MCF 10A (cell line): ENCODE results near the gene MYO1G. TPM values are rescaled to one million over a fixed set of nuclear protein-coding genes. Genes with fewer than 3 reads are reported as not detected.

Experiments
- BruUV-seq: library from RNA; stranded (reverse); fragments of 400-500 nt; replicated peaks from 2 replicates; lab custom pipeline; 2021; lab: Mats Ljungman, UMichigan
- CTCF ChIA-PET: fragments of 300-600 bp; sonication (Branson Sonifier 250); formaldehyde crosslinking; extraction: SDS; loops from one replicate; lab custom pipeline; 2021; ENCODE audit warnings: antibody characterized with exemption, inconsistent platforms; lab: Yijun Ruan, JAX
- POLR2A ChIA-PET: fragments of 300-600, 350-650 bp; sonication (Branson Sonifier 250); formaldehyde crosslinking; extraction: SDS; loops from one replicate; lab custom pipeline; 2020; ENCODE audit warnings: antibody characterized with exemption, inconsistent platforms; lab: Yijun Ruan, JAX
- DNase-seq: peaks from one replicate; pipeline ENCODE4 v3.0.0-alpha.2; 2018; ENCODE audit not compliant: unreplicated experiment
- H3K27ac Mint-ChIP-seq: one replicate; pipeline ENCODE4 v1.8.0; 2022; ENCODE audit warnings: mild to moderate bottlenecking, low read depth, mixed read lengths; ENCODE audit not compliant: unreplicated experiment
- H3K27me3 Mint-ChIP-seq: one replicate; pipeline ENCODE4 v1.8.0; 2022; ENCODE audit warnings: mixed read lengths; ENCODE audit not compliant: insufficient read depth, unreplicated experiment
- H3K36me3 Mint-ChIP-seq: one replicate; pipeline ENCODE4 v1.8.0; 2022; ENCODE audit warnings: mild to moderate bottlenecking, moderate library complexity, mixed read lengths; ENCODE audit not compliant: insufficient read depth, unreplicated experiment
- H3K4me1 Mint-ChIP-seq: one replicate; pipeline ENCODE4 v1.8.0; 2022; ENCODE audit warnings: mixed read lengths; ENCODE audit not compliant: insufficient read depth, unreplicated experiment
- H3K4me3 Mint-ChIP-seq: one replicate; pipeline ENCODE4 v1.8.0; 2022; ENCODE audit warnings: mild to moderate bottlenecking, moderate library complexity, mixed read lengths; ENCODE audit not compliant: unreplicated experiment
- H3K9me3 Mint-ChIP-seq: one replicate; pipeline ENCODE4 v1.8.0; 2022; ENCODE audit warnings: mixed read lengths; ENCODE audit not compliant: unreplicated experiment
- CTCF ChIP-seq: fragments of 200-600 bp; IDR thresholded peaks from one replicate; pipeline ENCODE4 v1.8.0; 2022; ENCODE audit warnings: antibody characterized with exemption, mild to moderate bottlenecking; ENCODE audit not compliant: unreplicated experiment
- intact Hi-C: fragments of 100-400 bp; cut with micrococcal nuclease; formaldehyde crosslinking; loops from 2 replicates; pipeline ENCODE4 v1.14.1; 2022
- total RNA-seq: library from RNA; stranded (reverse); gene quantifications from 2 replicates; pipeline ENCODE4 v1.2.3, GENCODE V29; 2022

The MYO1G gene
- total RNA-seq, 1 experiment from 2014 or later, result 0.14 TPM

GRCh38 chr7:44921607-44922350 is 57.0 kb downstream of the MYO1G start:
- TF ChIP-seq CTCF, result peak; percentile 82

DNA sequence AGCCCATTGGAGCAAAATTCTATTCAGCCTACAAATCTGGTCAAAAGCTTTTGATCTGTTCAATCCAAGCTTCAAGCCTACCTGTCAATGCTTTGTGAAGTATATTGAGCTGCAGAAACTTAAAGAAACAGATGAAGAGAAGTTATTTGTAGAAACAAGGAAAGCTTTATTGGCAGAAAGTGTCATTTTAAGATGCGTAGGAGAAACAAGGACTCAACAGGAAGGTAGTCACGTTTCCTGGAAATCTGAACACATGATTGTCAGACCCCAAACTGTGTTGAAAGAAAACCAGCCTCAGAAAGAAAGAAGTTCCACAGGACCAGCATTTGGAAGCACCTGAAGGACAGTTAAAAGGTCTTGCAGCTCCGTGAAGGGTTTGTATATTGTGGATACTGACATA is 58.7 kb downstream of the MYO1G start:
- intact Hi-C loops, result loop anchor here (5.0 kb wide), 1 partner anchor 217 kb away; no protein-coding TSS in a partner anchor
- no peak for TF ChIP-seq CTCF
- Mint-ChIP-seq H3K27me3 (no peaks in the 10 kb centered on the region), H3K27ac (no peak overlapping the region), H3K36me3 (no peaks in the 10 kb centered on the region), H3K4me3 (no peak overlapping the region), H3K9me3 (no peaks in the 10 kb centered on the region), H3K4me1 (no peaks in the 10 kb centered on the region)
- CTCF ChIA-PET, result interaction anchor here (0.6 to 3.9 kb wide), 6 partner anchors 34 to 212 kb away, joined by 3 to 27 read pairs (median 4); partner anchors contain the start of gene PURB
- no TSS peak for BruUV-seq
- no peak for DNase-seq
- POLR2A ChIA-PET, result interaction anchor here (1.2 to 2.0 kb wide), 2 partner anchors 35 to 63 kb away, joined by 3 to 6 read pairs; partner anchors contain the start of gene PURB

More at GRCh38 chr7:44921607-44922350, 57.0 kb downstream of the MYO1G start:
- no peaks in the 10 kb centered on the region for H3K4me1 Mint-ChIP-seq
- H3K27ac Mint-ChIP-seq, result no peak overlapping the region
- no peaks in the 10 kb centered on the region for H3K36me3 Mint-ChIP-seq
- ChIA-PET CTCF (interaction anchor here (0.5 to 1.7 kb wide), 19 partner anchors 11 to 216 kb away, joined by 3 to 12 read pairs (median 3); no protein-coding TSS in a partner anchor), POLR2A (no interaction called here)
- no TSS peak for BruUV-seq
- no peak overlapping the region for H3K4me3 Mint-ChIP-seq
- H3K9me3 Mint-ChIP-seq, result no peaks in the 10 kb centered on the region
- DNase-seq, result peak; percentile 81
- no peaks in the 10 kb centered on the region for H3K27me3 Mint-ChIP-seq
- intact Hi-C loops, result loop anchor here (1.0 to 5.0 kb wide), 3 partner anchors 64 to 333 kb away; no protein-coding TSS in a partner anchor

DNA sequence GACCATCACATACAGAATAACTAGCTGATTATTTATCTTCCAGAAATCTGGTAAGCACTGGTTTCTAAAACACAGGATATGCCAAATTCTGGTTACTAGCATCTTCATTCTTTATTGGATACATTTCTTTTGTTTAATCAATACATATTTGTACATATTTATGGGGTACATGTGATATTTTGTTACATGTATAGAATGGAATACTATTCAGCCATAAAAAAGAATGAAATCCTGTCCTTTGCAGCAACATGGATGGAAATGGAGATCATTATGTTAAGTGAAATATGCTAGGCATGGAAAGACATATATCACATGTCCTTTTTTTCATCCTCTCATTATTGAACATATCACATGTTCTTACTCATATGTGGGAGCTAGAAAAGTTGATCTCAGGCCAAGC is 60.8 kb downstream of the MYO1G start:
- DNase-seq, result no peak
- TF ChIP-seq CTCF, result no peak
- Mint-ChIP-seq H3K9me3 (no peaks in the 10 kb centered on the region), H3K4me3 (no peak overlapping the region), H3K4me1 (no peaks in the 10 kb centered on the region), H3K27me3 (no peaks in the 10 kb centered on the region), H3K36me3 (peaks cover 4% of the 10 kb centered on the region), H3K27ac (no peak overlapping the region)
- BruUV-seq, result no TSS peak
- intact Hi-C loops, result no loop called here
- ChIA-PET CTCF (interaction anchor here (3.9 kb wide), 1 partner anchor 62 kb away, joined by 27 read pairs; no protein-coding TSS in a partner anchor), POLR2A (no interaction called here)

GRCh38 chr7:44917465-44917864 is 61.4 kb downstream of the MYO1G start:
- no peak for DNase-seq
- no TSS peak for BruUV-seq
- H3K27ac Mint-ChIP-seq, result no peak overlapping the region
- intact Hi-C loops, result no loop called here
- H3K27me3 Mint-ChIP-seq, result no peaks in the 10 kb centered on the region
- H3K4me3 Mint-ChIP-seq, result no peak overlapping the region
- peaks cover 4% of the 10 kb centered on the region for H3K36me3 Mint-ChIP-seq
- ChIA-PET POLR2A (no interaction called here), CTCF (interaction anchor here (3.9 kb wide), 1 partner anchor 62 kb away, joined by 27 read pairs; no protein-coding TSS in a partner anchor)
- no peaks in the 10 kb centered on the region for H3K9me3 Mint-ChIP-seq
- TF ChIP-seq CTCF, result no peak
- no peaks in the 10 kb centered on the region for H3K4me1 Mint-ChIP-seq
